ENCODE results near the gene ENTREP1. TPM values are rescaled to one million over a fixed set of nuclear protein-coding genes. Genes with fewer than 3 reads are reported as not detected.

ENTREP1 gene
- total and polyA plus RNA-seq, 4 donors = 0.07 to 0.33 (median 0.12) TPM

DNA sequence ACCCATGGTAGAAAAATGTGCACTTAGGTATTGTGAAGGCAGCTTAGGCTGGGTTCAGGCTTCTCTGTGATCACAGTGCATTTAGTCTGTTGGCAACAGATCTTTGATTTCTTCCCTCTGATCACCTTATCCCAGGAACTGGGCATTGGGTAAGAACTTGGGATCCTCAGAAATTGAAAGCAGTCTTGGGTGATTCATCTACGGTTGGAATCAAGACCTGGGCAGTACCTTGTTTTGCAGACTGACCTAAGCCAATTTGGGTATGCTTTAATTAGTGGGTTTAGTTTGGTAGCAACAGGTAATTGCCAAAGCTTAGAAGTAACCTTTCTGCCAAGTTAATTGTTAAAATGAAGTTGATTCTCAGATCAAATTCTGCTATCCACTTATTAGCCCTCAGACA lies 17.8 kb downstream of the ENTREP1 start:
- Histone ChIP-seq H3K27ac (ENCODE audit: low read depth in 1 of 2, low read length in 2 of 2) (no peak overlapping the region), H3K36me3 (ENCODE audit: control insufficient read depth in 4 of 4, insufficient read depth in 3 of 4, low read depth in 1 of 4, low read length in 3 of 4) (no peaks in the 10 kb centered on the region), H3K9ac (ENCODE audit: low read depth in 1 of 2, low read length in 2 of 2) (no peak overlapping the region), H3K4me1 (ENCODE audit: control insufficient read depth in 4 of 4, insufficient read depth in 4 of 4, low read length in 3 of 4) (no peaks in the 10 kb centered on the region), H3K27me3 (ENCODE audit: control insufficient read depth in 4 of 4, insufficient read depth in 4 of 4, low read length in 3 of 4) (no peaks in the 10 kb centered on the region), H3K4me3 (ENCODE audit: low read depth in 1 of 3, low read length in 3 of 3) (no peak overlapping the region), H3K9me3 (ENCODE audit: control insufficient read depth in 4 of 4, low read length in 3 of 4) (no peaks in the 10 kb centered on the region)
- 90% methylated on average over 1 of the region's 1 CpG for WGBS
- no peak for DNase-seq (ENCODE audit: low spot score)
- TF ChIP-seq RAD21 (IDR thresholded peaks at IDR 0.05) = no peak
- TF ChIP-seq HNF4A (conservative IDR thresholded peaks at IDR 0.05) = no peak
- no peak for TF ChIP-seq NR2F2 (IDR thresholded peaks at IDR 0.05)
- TF ChIP-seq YY1 (IDR thresholded peaks at IDR 0.05) = no peak
- TF ChIP-seq GABPA (IDR thresholded peaks at IDR 0.05 in 1 of 2, conservative IDR thresholded peaks at IDR 0.05 in 1 of 2) = no peak
- TF ChIP-seq, protein P1, sequence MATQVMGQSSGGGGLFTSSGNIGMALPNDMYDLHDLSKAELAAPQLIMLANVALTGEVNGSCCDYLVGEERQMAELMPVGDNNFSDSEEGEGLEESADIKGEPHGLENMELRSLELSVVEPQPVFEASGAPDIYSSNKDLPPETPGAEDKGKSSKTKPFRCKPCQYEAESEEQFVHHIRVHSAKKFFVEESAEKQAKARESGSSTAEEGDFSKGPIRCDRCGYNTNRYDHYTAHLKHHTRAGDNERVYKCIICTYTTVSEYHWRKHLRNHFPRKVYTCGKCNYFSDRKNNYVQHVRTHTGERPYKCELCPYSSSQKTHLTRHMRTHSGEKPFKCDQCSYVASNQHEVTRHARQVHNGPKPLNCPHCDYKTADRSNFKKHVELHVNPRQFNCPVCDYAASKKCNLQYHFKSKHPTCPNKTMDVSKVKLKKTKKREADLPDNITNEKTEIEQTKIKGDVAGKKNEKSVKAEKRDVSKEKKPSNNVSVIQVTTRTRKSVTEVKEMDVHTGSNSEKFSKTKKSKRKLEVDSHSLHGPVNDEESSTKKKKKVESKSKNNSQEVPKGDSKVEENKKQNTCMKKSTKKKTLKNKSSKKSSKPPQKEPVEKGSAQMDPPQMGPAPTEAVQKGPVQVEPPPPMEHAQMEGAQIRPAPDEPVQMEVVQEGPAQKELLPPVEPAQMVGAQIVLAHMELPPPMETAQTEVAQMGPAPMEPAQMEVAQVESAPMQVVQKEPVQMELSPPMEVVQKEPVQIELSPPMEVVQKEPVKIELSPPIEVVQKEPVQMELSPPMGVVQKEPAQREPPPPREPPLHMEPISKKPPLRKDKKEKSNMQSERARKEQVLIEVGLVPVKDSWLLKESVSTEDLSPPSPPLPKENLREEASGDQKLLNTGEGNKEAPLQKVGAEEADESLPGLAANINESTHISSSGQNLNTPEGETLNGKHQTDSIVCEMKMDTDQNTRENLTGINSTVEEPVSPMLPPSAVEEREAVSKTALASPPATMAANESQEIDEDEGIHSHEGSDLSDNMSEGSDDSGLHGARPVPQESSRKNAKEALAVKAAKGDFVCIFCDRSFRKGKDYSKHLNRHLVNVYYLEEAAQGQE (IDR thresholded peaks at IDR 0.05) = no peak
- no peak for TF ChIP-seq EGR1 (IDR thresholded peaks at IDR 0.05; ENCODE audit: low read depth in 2 of 2)
- no peak for TF ChIP-seq FOXA1 (IDR thresholded peaks at IDR 0.05)
- no peak for TF ChIP-seq SP1 (IDR thresholded peaks at IDR 0.05)

DNA sequence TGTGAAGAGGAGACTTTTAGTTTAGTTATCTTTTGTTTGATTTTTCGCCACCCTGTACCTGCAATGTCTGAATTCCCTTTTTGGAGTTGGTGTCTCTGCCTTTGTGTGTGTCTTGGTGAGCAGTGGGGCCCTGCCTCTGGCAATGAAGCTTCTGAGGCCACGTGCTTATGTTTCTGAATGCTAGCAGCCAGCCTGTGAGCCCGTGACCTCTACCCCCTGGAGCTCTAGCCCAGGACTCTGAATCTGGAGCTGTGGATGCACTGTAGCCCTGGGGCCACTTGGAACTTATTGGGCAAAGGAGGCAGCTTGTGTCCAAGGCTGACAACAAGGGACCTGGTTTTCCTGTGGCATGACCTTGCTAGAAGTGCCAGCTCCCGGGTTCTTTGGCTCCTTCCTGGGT lies 19.4 kb downstream of the ENTREP1 start:
- no peak for DNase-seq (ENCODE audit: low spot score)
- 86% methylated on average over 4 of the region's 4 CpGs for WGBS
- Histone ChIP-seq H3K36me3 (ENCODE audit: control insufficient read depth in 4 of 4, insufficient read depth in 3 of 4, low read depth in 1 of 4, low read length in 3 of 4) (no peaks in the 10 kb centered on the region), H3K27ac (ENCODE audit: low read depth in 1 of 2, low read length in 2 of 2) (no peak overlapping the region), H3K9ac (ENCODE audit: low read depth in 1 of 2, low read length in 2 of 2) (no peak overlapping the region), H3K9me3 (ENCODE audit: control insufficient read depth in 4 of 4, low read length in 3 of 4) (no peaks in the 10 kb centered on the region), H3K4me3 (ENCODE audit: low read depth in 1 of 3, low read length in 3 of 3) (no peak overlapping the region), H3K4me1 (ENCODE audit: control insufficient read depth in 4 of 4, insufficient read depth in 4 of 4, low read length in 3 of 4) (no peaks in the 10 kb centered on the region), H3K27me3 (ENCODE audit: control insufficient read depth in 4 of 4, insufficient read depth in 4 of 4, low read length in 3 of 4) (no peaks in the 10 kb centered on the region)
- TF ChIP-seq, protein P2, sequence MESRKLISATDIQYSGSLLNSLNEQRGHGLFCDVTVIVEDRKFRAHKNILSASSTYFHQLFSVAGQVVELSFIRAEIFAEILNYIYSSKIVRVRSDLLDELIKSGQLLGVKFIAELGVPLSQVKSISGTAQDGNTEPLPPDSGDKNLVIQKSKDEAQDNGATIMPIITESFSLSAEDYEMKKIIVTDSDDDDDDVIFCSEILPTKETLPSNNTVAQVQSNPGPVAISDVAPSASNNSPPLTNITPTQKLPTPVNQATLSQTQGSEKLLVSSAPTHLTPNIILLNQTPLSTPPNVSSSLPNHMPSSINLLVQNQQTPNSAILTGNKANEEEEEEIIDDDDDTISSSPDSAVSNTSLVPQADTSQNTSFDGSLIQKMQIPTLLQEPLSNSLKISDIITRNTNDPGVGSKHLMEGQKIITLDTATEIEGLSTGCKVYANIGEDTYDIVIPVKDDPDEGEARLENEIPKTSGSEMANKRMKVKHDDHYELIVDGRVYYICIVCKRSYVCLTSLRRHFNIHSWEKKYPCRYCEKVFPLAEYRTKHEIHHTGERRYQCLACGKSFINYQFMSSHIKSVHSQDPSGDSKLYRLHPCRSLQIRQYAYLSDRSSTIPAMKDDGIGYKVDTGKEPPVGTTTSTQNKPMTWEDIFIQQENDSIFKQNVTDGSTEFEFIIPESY (IDR thresholded peaks at IDR 0.05) = no peak
- TF ChIP-seq GABPA (IDR thresholded peaks at IDR 0.05 in 1 of 2, conservative IDR thresholded peaks at IDR 0.05 in 1 of 2) (no peak), SP1 (IDR thresholded peaks at IDR 0.05) (no peak), RAD21 (IDR thresholded peaks at IDR 0.05) (no peak), HNF4A (conservative IDR thresholded peaks at IDR 0.05) (no peak), YY1 (IDR thresholded peaks at IDR 0.05) (no peak), HNF4G (IDR thresholded peaks at IDR 0.05) (no peak), FOXA1 (IDR thresholded peaks at IDR 0.05) (no peak), RXRA (IDR thresholded peaks at IDR 0.05) (no peak), TAF1 (conservative IDR thresholded peaks at IDR 0.05) (no peak)
- TF ChIP-seq, protein P3, sequence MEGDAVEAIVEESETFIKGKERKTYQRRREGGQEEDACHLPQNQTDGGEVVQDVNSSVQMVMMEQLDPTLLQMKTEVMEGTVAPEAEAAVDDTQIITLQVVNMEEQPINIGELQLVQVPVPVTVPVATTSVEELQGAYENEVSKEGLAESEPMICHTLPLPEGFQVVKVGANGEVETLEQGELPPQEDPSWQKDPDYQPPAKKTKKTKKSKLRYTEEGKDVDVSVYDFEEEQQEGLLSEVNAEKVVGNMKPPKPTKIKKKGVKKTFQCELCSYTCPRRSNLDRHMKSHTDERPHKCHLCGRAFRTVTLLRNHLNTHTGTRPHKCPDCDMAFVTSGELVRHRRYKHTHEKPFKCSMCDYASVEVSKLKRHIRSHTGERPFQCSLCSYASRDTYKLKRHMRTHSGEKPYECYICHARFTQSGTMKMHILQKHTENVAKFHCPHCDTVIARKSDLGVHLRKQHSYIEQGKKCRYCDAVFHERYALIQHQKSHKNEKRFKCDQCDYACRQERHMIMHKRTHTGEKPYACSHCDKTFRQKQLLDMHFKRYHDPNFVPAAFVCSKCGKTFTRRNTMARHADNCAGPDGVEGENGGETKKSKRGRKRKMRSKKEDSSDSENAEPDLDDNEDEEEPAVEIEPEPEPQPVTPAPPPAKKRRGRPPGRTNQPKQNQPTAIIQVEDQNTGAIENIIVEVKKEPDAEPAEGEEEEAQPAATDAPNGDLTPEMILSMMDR (IDR thresholded peaks at IDR 0.05; ENCODE audit: low read depth, low read length, missing input control) = no peak
- TF ChIP-seq, protein P1 (IDR thresholded peaks at IDR 0.05) = no peak
